Measurements from ENCODE around the gene MAPK1IP1L. TPM values are rescaled to one million over a fixed set of nuclear protein-coding genes. Genes with fewer than 3 reads are reported as not detected.

Gene MAPK1IP1L
- total RNA-seq, 1 donor from 2014 or later: 85.0 TPM

GRCh38 chr14:55098561-55098898 lies 47.1 kb downstream of the MAPK1IP1L start:
- no peak overlapping the region for H3K27ac Mint-ChIP-seq (ENCODE audit: unreplicated experiment)
- no peak for TF ChIP-seq CTCF (IDR thresholded peaks at IDR 0.05)
- H3K36me3 Mint-ChIP-seq (ENCODE audit: low read depth): no peaks in the 10 kb centered on the region
- DNase-seq (ENCODE audit: low spot score): no peak
- no peaks in the 10 kb centered on the region for H3K9me3 Mint-ChIP-seq (ENCODE audit: low read depth)
- H3K27me3 Mint-ChIP-seq (ENCODE audit: low read depth): no peaks in the 10 kb centered on the region
- peaks cover 20% of the 10 kb centered on the region for H3K4me1 Mint-ChIP-seq (ENCODE audit: low read depth)
- no peak overlapping the region for H3K4me3 Mint-ChIP-seq (ENCODE audit: unreplicated experiment)

GRCh38 chr14:55099756-55100155 lies 48.3 kb downstream of the MAPK1IP1L start:
- peaks cover 8% of the 10 kb centered on the region for H3K9me3 Mint-ChIP-seq (ENCODE audit: low read depth)
- no peak overlapping the region for H3K27ac Mint-ChIP-seq (ENCODE audit: unreplicated experiment)
- no peak for DNase-seq (ENCODE audit: low spot score)
- H3K27me3 Mint-ChIP-seq (ENCODE audit: low read depth): no peaks in the 10 kb centered on the region
- TF ChIP-seq CTCF (IDR thresholded peaks at IDR 0.05): no peak
- peaks cover 2% of the 10 kb centered on the region for H3K36me3 Mint-ChIP-seq (ENCODE audit: low read depth)
- H3K4me1 Mint-ChIP-seq (ENCODE audit: low read depth): peaks cover 29% of the 10 kb centered on the region
- H3K4me3 Mint-ChIP-seq (ENCODE audit: unreplicated experiment): no peak overlapping the region

GRCh38 chr14:55101698-55102097 lies 50.3 kb downstream of the MAPK1IP1L start:
- H3K4me1 Mint-ChIP-seq (ENCODE audit: low read depth): peaks cover 37% of the 10 kb centered on the region
- no peak for TF ChIP-seq CTCF (IDR thresholded peaks at IDR 0.05)
- H3K4me3 Mint-ChIP-seq (ENCODE audit: unreplicated experiment): no peak overlapping the region
- peaks cover 8% of the 10 kb centered on the region for H3K9me3 Mint-ChIP-seq (ENCODE audit: low read depth)
- H3K27me3 Mint-ChIP-seq (ENCODE audit: low read depth): no peaks in the 10 kb centered on the region
- no peak for DNase-seq (ENCODE audit: low spot score)
- H3K27ac Mint-ChIP-seq (ENCODE audit: unreplicated experiment): peak overlapping the region; percentile 99
- peaks cover 2% of the 10 kb centered on the region for H3K36me3 Mint-ChIP-seq (ENCODE audit: low read depth)

- no peak for DNase-seq (ENCODE audit: low spot score)
- peak overlapping the region; percentile 99 for H3K27ac Mint-ChIP-seq (ENCODE audit: unreplicated experiment)
- peak; percentile 22 for TF ChIP-seq CTCF (IDR thresholded peaks at IDR 0.05)
- H3K4me3 Mint-ChIP-seq (ENCODE audit: unreplicated experiment): no peak overlapping the region
- no peaks in the 10 kb centered on the region for H3K27me3 Mint-ChIP-seq (ENCODE audit: low read depth)
- H3K9me3 Mint-ChIP-seq (ENCODE audit: low read depth): peaks cover 8% of the 10 kb centered on the region
- H3K36me3 Mint-ChIP-seq (ENCODE audit: low read depth): peaks cover 2% of the 10 kb centered on the region
- peaks cover 39% of the 10 kb centered on the region for H3K4me1 Mint-ChIP-seq (ENCODE audit: low read depth)
Measured at GRCh38 chr14:55102141-55102621, 50.7 kb downstream of the MAPK1IP1L start.

- TF ChIP-seq CTCF (IDR thresholded peaks at IDR 0.05): no peak
- H3K4me1 Mint-ChIP-seq (ENCODE audit: low read depth): peaks cover 48% of the 10 kb centered on the region
- peak overlapping the region; percentile 99 for H3K27ac Mint-ChIP-seq (ENCODE audit: unreplicated experiment)
- no peak for DNase-seq (ENCODE audit: low spot score)
- H3K9me3 Mint-ChIP-seq (ENCODE audit: low read depth): peaks cover 8% of the 10 kb centered on the region
- no peaks in the 10 kb centered on the region for H3K27me3 Mint-ChIP-seq (ENCODE audit: low read depth)
- peak overlapping the region; percentile 47 for H3K4me3 Mint-ChIP-seq (ENCODE audit: unreplicated experiment)
- peaks cover 2% of the 10 kb centered on the region for H3K36me3 Mint-ChIP-seq (ENCODE audit: low read depth)
Measured at GRCh38 chr14:55103005-55103640, 51.7 kb downstream of the MAPK1IP1L start.

All from chondrocyte (in vitro differentiated cells).